Right cardiac atrium (tissue), 5 donors: ENCODE results near the gene MVB12B. TPM values are rescaled to one million over a fixed set of nuclear protein-coding genes. Genes with fewer than 3 reads are reported as not detected.

Experiments used
- ATAC-seq, 2 donors: fragments of 200-7000 bp; cut with Tn5 transposase; one replicate each; pipeline versions ENCODE4 v1.8.0 to v1.9.1; 2020; ENCODE audit warnings: moderate library complexity in 2 of 2, mild to moderate bottlenecking in 1 of 2
- DNase-seq, 3 donors: peaks; one replicate each; pipeline ENCODE4 v3.0.0-alpha.2; 2020
- H3K27ac ChIP-seq: one replicate; pipeline ENCODE4 v1.5.1; 2013; ENCODE audit warnings: mild to moderate bottlenecking, low read length, control low read depth, moderate library complexity
- H3K27me3 ChIP-seq: one replicate; pipeline ENCODE4 v1.6.1; 2013; ENCODE audit not compliant: control insufficient read depth, insufficient read depth
- H3K4me1 ChIP-seq: one replicate; pipeline ENCODE4 v1.6.1; 2013; ENCODE audit warnings: low read length; ENCODE audit not compliant: control insufficient read depth, insufficient read depth
- H3K4me3 ChIP-seq: one replicate; pipeline ENCODE4 v1.5.1; 2013; ENCODE audit warnings: low read length, control low read depth
- H3K9me3 ChIP-seq: one replicate; pipeline ENCODE4 v1.6.1; 2013; ENCODE audit warnings: low read length; ENCODE audit not compliant: control insufficient read depth
- WGBS: extraction: QIAGEN DNeasy Blood & Tissue Kit; methylation state at CpG from one replicate; pipeline ENCODE4 v1.1.7; 2013; 5-methylcytosine and 5-hydroxymethylcytosine counted together
- intact Hi-C, 4 donors: fragments of 100-400 bp; cut with DNase I; formaldehyde crosslinking; loops; one replicate each; pipeline versions ENCODE4 v1.11.0 to v1.14.0; 2022 to 2023
- polyA plus RNA-seq: library from polyadenylated mRNA; stranded (reverse); fragments of 200-250 nt; gene quantifications from one replicate; pipeline ENCODE4 v1.2.3, GENCODE V29; 2013
- total RNA-seq, 4 donors: library from RNA; stranded (reverse); fragmentation: NEBNext Ultra II Directional; extraction: Animal tissue kit (Norgen Biotek cat#: 25700); gene quantifications; one replicate each; pipeline ENCODE4 v1.2.1, GENCODE V29; 2021
- donor health status: healthy with polysubstance abuse.
- donor health status: DM: no; HTN: yes; CAD: no.
- donor health status: DM: no; HTN: no; CAD: no.
- donor health status: DM: no; HTN: yes; CAD: no; lungs with severe emphysema.
- donor health status: DM: yes; HTN: yes; CAD: no.

MVB12B gene
- total and polyA plus RNA-seq, 5 donors: 5.8 to 12.8 (median 12.0) TPM

DNA sequence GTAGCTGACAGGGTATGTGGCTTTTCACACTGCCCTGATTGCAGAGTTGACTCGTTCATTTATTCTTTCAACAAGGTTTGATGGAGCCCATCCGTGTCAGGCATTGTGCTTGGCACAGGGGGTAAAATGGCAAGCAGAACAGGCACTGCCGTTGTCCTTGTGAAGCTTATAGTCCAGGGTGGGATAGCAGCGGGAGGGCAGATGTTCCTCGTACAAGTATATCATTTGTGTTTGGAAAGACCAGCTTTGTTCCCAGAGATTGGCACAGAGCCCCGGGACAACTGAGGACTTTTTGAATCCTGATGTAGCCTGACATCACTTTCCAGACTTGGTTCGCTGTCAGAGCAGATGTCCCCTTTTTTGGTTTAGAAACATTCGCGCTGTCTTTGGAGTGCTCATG, 50.9 kb downstream of the MVB12B start:
- WGBS: 68% methylated on average over 9 of the region's 9 CpGs
- Histone ChIP-seq H3K27me3 (no peaks in the 10 kb centered on the region), H3K4me3 (no peak overlapping the region), H3K4me1 (peaks cover 6% of the 10 kb centered on the region), H3K9me3 (no peaks in the 10 kb centered on the region), H3K27ac (no peak overlapping the region)
- intact Hi-C loops: no loop called here
- DNase-seq: peak in 1 of 3 donors; percentile 16
- no peak for ATAC-seq

DNA sequence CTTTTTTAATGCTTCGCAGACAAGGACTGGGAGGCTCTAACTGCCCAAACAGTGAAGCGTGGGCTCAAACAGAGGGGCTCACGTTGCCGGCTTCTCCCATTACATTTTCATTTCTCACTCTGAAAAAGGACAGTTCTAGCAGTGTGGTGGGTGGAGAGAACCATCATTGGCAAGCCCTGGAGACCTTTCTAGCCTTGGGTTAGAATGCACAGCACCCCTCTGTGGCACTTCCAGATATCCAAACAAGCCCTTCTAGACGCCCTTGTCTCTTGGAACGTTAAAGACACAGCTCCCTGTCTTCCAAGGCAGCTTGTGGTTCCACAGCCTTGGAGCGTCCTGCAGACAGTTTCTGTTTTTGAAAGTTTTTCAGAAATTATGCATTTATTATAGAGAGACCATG, 52.1 kb downstream of the MVB12B start:
- Histone ChIP-seq H3K27ac (no peak overlapping the region), H3K27me3 (no peaks in the 10 kb centered on the region), H3K9me3 (no peaks in the 10 kb centered on the region), H3K4me1 (peaks cover 6% of the 10 kb centered on the region), H3K4me3 (no peak overlapping the region)
- ATAC-seq (no peak), DNase-seq (no peak)
- intact Hi-C loops: no loop called here
- WGBS: 83% methylated on average over 7 of the region's 7 CpGs

DNA sequence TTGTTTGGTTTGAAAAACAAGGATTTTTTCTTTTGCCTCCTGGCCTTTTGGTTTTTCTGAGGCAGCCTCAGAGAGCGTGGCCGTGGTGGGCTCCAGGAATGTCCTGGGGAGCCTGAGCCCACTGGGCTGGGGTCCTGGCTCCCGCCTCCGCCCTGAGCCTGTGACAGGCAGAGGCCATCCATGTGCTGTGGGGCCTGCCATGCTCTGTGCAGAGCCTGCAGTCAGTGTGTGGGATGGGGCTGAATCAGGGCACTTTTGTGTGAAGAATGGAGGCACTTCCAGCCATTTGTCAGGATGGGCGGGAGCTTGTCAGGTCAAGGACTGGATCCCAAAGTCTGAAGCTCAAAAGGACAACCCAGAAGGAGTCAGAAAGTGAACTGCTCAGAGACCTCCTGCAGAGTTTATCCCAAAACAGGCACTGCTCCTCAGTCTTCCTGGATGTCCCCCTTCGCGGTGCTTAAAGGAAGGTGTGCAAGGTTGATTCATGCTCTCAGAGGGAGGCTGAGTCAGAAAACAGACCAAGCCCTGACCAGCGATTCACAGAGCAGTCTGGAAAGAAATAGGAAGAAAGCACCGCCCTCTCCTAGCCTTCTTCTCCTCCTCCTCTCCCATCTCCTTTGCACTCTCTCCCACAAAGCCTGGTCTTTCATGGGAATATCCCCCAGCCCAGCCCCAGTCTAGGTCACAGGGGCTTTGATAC, 53.2 kb downstream of the MVB12B start:
- 86% methylated on average over 9 of the region's 9 CpGs for WGBS
- ATAC-seq (no peak), DNase-seq (no peak)
- Histone ChIP-seq H3K27me3 (no peaks in the 10 kb centered on the region), H3K4me1 (peaks cover 2% of the 10 kb centered on the region), H3K9me3 (no peaks in the 10 kb centered on the region), H3K4me3 (no peak overlapping the region), H3K27ac (no peak overlapping the region)
- intact Hi-C loops: no loop called here

DNA sequence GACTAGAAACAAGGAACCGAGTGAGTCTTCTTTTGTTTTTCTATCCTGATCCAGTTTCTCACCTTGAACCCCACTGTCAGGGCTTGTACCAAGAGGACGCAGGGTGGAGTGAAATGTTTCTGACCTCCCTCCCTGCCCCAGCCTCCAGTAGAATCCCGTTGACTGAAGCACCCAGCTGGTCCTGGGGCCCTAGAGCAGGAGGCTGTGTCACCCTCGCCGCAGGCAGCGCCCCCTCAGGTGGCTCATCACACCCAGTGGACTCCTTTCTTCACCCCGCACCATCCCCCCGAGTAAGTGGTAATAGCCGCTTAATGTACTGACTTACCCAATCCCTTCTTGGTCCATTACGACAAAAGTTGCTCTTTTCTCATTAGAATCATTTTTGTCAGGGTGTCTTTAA, 53.8 kb downstream of the MVB12B start:
- H3K27ac ChIP-seq: no peak overlapping the region
- intact Hi-C loops: no loop called here
- H3K4me1 ChIP-seq: peaks cover 2% of the 10 kb centered on the region
- H3K4me3 ChIP-seq: no peak overlapping the region
- DNase-seq: peak in 1 of 3 donors; percentile 18
- ATAC-seq: no peak
- WGBS: 88% methylated on average over 10 of the region's 10 CpGs
- H3K27me3 ChIP-seq: no peaks in the 10 kb centered on the region
- H3K9me3 ChIP-seq: no peaks in the 10 kb centered on the region

DNA sequence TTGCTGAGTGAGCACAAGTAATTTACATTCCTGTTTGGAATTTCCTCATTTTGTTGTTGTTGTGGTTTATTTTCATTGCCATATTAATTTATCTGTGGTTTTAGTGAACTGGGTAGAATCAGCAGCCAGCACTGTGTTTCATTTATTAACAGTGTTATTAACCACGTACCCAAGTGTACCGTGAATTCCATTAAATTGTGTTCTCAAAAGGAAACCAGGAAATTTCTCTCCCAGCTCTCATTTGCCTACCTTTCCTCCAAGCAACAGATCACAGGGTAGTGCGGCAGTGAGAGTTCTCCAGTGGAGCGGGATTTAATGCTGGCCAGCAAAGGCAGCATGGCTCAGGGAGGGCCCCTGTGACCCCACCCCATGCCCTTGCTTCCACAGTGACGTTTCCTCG, 54.6 kb downstream of the MVB12B start:
- H3K4me1 ChIP-seq: peaks cover 2% of the 10 kb centered on the region
- H3K27me3 ChIP-seq: no peaks in the 10 kb centered on the region
- ATAC-seq: no peak
- 95% methylated on average over 6 of the region's 6 CpGs for WGBS
- intact Hi-C loops: no loop called here
- H3K9me3 ChIP-seq: no peaks in the 10 kb centered on the region
- H3K4me3 ChIP-seq: no peak overlapping the region
- DNase-seq: no peak
- H3K27ac ChIP-seq: no peak overlapping the region

DNA sequence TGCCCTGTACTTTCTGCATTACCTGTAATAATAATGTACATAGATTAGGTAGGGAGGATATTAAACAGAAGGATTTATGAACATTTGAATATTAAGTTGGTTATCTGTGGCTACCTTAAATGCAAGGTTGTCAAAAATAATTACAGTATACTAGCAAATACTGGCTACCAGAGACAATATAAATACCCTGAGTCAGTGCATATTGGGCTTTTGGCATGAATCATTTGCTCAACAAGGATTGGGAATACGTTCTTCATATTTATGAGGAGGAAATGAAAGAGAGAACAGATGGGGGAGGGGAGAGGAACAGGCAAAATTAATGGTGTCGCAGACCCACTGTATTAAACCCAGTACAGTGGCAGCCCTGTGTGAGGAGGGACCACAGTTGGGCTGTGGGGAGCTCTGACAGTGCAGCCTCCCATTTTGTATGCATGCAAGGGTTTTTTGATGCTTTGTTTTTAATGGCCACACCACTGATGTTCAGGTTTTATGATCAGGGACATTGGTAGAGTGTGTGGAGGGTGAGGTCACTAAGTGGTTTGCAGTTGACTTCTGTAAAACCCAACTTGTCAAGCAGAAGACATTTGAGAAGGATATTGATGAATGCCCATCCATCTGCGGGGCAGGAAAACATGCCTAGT, 56.9 kb downstream of the MVB12B start:
- H3K4me3 ChIP-seq: no peak overlapping the region
- no peaks in the 10 kb centered on the region for H3K4me1 ChIP-seq
- H3K9me3 ChIP-seq: no peaks in the 10 kb centered on the region
- intact Hi-C loops: no loop called here
- H3K27me3 ChIP-seq: no peaks in the 10 kb centered on the region
- 83% methylated on average over 3 of the region's 3 CpGs for WGBS
- ATAC-seq (no peak), DNase-seq (no peak)
- no peak overlapping the region for H3K27ac ChIP-seq

DNA sequence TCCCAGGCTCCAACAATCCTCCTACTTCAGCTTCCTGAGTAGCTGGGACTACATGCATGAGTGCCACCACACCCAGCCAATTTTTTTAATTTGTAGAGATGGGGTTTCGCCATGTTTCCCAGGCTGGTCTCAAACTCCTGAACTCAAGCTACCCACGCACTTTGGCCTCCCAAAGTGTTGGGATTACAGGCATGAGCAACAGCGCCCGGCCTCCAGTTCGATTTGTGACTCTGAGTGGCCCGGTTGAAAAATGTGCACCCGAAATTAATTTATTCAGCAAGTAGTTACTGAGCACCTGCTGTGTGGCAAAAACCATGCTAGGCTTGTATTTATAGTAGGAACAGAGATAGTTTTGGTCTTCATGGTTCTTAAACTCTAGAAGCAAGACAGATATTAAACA, 58.3 kb downstream of the MVB12B start:
- intact Hi-C loops: no loop called here
- no peaks in the 10 kb centered on the region for H3K4me1 ChIP-seq
- no peak overlapping the region for H3K4me3 ChIP-seq
- 98% methylated on average over 7 of the region's 7 CpGs for WGBS
- ATAC-seq: no peak
- no peak for DNase-seq
- no peak overlapping the region for H3K27ac ChIP-seq
- no peaks in the 10 kb centered on the region for H3K27me3 ChIP-seq
- no peaks in the 10 kb centered on the region for H3K9me3 ChIP-seq

DNA sequence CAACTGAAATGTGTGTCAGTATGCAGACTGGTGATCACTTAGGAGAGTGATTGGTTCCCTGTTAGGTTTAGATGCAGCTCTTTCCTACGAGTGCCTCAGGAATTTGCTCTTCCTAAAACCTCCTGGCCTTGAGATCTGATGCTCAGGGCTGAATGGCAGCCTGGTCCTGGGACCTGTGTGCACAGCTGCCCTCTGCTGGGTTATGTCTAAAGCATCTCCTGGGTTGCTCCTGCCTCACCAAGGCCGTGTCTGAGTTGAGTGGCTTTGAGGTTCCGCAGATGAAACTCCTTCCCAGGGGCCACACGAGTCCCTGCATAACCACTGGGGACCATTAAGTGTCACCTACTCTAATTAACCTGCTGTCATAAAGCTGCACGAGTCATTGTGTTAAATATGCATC, 59.5 kb downstream of the MVB12B start:
- Histone ChIP-seq H3K4me3 (no peak overlapping the region), H3K9me3 (no peaks in the 10 kb centered on the region), H3K27ac (no peak overlapping the region), H3K4me1 (no peaks in the 10 kb centered on the region), H3K27me3 (no peaks in the 10 kb centered on the region)
- DNase-seq (no peak), ATAC-seq (peak in 1 of 2 donors; percentile 46)
- intact Hi-C loops: no loop called here
- 62% methylated on average over 5 of the region's 5 CpGs for WGBS

DNA sequence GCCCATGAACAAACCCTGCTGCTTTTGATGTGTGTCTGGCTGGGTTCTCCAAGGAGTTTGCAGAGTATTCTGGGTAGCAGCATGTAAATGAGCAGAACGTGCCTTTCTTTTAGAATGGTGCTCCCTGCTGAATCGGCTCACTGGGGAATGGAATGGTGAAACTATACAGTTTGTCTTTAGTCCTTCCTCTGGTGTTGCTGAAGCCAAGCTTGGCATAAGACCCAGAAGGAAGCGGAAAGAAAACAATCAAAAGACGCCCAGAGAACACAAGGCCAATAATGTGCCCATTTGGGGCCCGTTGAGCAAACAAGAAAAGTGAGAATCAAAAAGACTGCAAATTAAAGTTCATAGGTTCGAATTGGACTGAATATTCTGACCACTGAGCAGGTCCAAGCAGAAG, 60.1 kb downstream of the MVB12B start:
- no peaks in the 10 kb centered on the region for H3K4me1 ChIP-seq
- H3K9me3 ChIP-seq: no peaks in the 10 kb centered on the region
- H3K27ac ChIP-seq: no peak overlapping the region
- DNase-seq (no peak), ATAC-seq (peak in 1 of 2 donors; percentile 42)
- no peaks in the 10 kb centered on the region for H3K27me3 ChIP-seq
- intact Hi-C loops: no loop called here
- WGBS: 60% methylated on average over 6 of the region's 6 CpGs
- H3K4me3 ChIP-seq: no peak overlapping the region

DNA sequence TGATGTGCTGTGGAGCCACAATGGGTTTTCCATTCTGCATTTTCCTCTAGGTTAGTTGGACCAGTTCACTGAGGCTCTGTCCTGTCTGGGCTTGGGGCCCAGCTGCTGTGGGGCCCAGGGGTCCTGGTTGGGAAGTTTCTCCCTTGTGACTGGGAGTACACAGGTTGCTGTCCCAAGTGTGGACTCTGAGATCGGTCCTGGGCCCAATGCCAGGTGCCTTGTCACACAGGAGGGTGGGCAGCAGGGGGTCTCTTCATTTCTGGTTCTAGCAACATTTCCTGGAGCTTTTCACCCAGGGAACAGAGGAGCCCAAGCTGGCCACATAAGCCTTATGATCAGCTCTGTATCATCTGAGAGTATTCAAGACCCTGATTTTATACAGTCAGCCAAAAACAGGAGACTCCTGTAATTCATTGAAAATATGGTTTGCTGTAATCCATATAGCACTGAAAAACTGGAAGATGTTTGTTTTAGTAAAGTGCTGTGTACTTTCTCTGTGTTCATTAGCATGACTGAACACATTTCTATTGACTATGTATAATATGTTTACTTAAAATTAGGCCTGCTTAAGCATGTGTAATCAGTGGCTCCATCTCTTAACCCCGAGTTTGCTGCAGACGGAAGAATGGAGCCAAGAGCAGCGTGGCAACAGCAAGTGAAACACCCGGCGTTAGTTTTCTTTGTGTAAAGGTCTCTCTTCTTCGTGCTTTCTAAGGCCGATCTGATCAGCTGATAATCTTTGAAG, 62.5 kb downstream of the MVB12B start:
- H3K9me3 ChIP-seq: no peaks in the 10 kb centered on the region
- H3K4me1 ChIP-seq: peaks cover 7% of the 10 kb centered on the region
- ATAC-seq (no peak), DNase-seq (no peak)
- H3K27ac ChIP-seq: no peak overlapping the region
- no peaks in the 10 kb centered on the region for H3K27me3 ChIP-seq
- 84% methylated on average over 8 of the region's 8 CpGs for WGBS
- H3K4me3 ChIP-seq: no peak overlapping the region
- intact Hi-C loops: no loop called here

DNA sequence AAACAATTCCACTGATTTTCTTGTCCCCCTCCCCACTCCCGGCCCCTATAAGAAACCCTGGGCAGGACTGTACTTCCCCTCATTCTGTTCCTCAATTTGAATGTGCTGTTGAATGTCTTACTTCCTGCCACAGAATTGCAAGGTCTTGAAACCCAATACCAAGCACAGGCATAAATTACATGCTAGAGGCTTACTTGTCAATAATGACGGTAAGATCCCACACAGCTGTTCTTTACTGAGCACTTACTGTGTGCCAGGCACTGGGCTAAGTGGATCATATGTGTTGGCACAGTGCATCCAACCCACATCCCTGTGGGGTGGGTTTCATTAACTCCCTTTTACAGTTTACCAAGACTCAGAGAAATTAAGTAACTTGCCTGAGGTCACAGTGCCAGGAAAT, 63.4 kb downstream of the MVB12B start:
- Histone ChIP-seq H3K9me3 (no peaks in the 10 kb centered on the region), H3K4me3 (no peak overlapping the region), H3K27ac (no peak overlapping the region), H3K4me1 (peaks cover 7% of the 10 kb centered on the region), H3K27me3 (no peaks in the 10 kb centered on the region)
- 85% methylated on average over 2 of the region's 2 CpGs for WGBS
- intact Hi-C loops: loop anchor here in 1 of 4 donors (5.0 kb wide), 1 partner anchor 73 kb away; no protein-coding TSS in a partner anchor
- ATAC-seq (peak; percentile 17 to 28), DNase-seq (no peak)
